H9 (cell line): ENCODE results near the gene ZNF544. TPM values are rescaled to one million over a fixed set of nuclear protein-coding genes. Genes with fewer than 3 reads are reported as not detected.

ENCODE experiments used
- DNase-seq: peaks from one replicate; pipeline ENCODE4 v3.0.0-alpha.2; 2017
- H2AFZ ChIP-seq: one replicate; pipeline ENCODE4 v1.6.1; 2013; ENCODE audit warnings: mild to moderate bottlenecking, low read length, control low read depth, moderate library complexity
- H2AK5ac ChIP-seq: 2 replicates; pipeline ENCODE4 v1.6.1; 2013; ENCODE audit warnings: low read length, control low read depth, mixed read lengths; ENCODE audit not compliant: insufficient read length
- H2BK120ac ChIP-seq: one replicate; pipeline ENCODE4 v1.6.1; 2013; ENCODE audit warnings: low read depth, mild to moderate bottlenecking, low read length, control low read depth, inconsistent platforms; ENCODE audit not compliant: poor library complexity, severe bottlenecking
- H2BK12ac ChIP-seq: 2 replicates; pipeline ENCODE4 v1.6.1; 2013; ENCODE audit warnings: low read length, control low read depth, mixed read lengths, low read depth; ENCODE audit not compliant: insufficient read length
- H2BK15ac ChIP-seq: 2 replicates; pipeline ENCODE4 v1.6.1; 2013; ENCODE audit warnings: low read depth, low read length, control low read depth
- H2BK20ac ChIP-seq: one replicate; pipeline ENCODE4 v1.6.1; 2013; ENCODE audit warnings: low read depth, mild to moderate bottlenecking, low read length, control low read depth, inconsistent platforms; ENCODE audit not compliant: poor library complexity, severe bottlenecking
- H2BK5ac ChIP-seq: 2 replicates; pipeline ENCODE4 v1.6.1; 2013; ENCODE audit warnings: low read length, control low read depth, mixed read lengths; ENCODE audit not compliant: insufficient read length
- H3K14ac ChIP-seq: 2 replicates; pipeline ENCODE4 v1.6.1; 2013; ENCODE audit warnings: low read length, control low read depth; ENCODE audit not compliant: insufficient read depth
- H3K18ac ChIP-seq: 2 replicates; pipeline ENCODE4 v1.6.1; 2013; ENCODE audit warnings: low read depth, mild to moderate bottlenecking, mixed read lengths, low read length, control low read depth; ENCODE audit not compliant: insufficient read length
- H3K23ac ChIP-seq: 2 replicates; pipeline ENCODE4 v1.6.1; 2013; ENCODE audit warnings: low read length, control low read depth, mixed read lengths, low read depth; ENCODE audit not compliant: insufficient read length
- H3K23me2 ChIP-seq: 2 replicates; pipeline ENCODE4 v1.6.1; 2013; ENCODE audit warnings: low read depth, mild to moderate bottlenecking, mixed read lengths, low read length, control low read depth; ENCODE audit not compliant: insufficient read length, poor library complexity, severe bottlenecking
- H3K27ac ChIP-seq: 2 replicates; pipeline ENCODE4 v1.5.1; 2013; ENCODE audit warnings: low read length, control low read depth, mixed read lengths, low read depth; ENCODE audit not compliant: insufficient read length
- H3K27me3 ChIP-seq: 2 replicates; pipeline ENCODE4 v1.6.1; 2013; ENCODE audit warnings: low read length, control low read depth, inconsistent platforms; ENCODE audit not compliant: insufficient read depth
- H3K4ac ChIP-seq: 2 replicates; pipeline ENCODE4 v1.6.1; 2013; ENCODE audit warnings: low read depth, mild to moderate bottlenecking, control low read depth, inconsistent platforms, low read length, moderate library complexity
- H3K4me1 ChIP-seq: 2 replicates; pipeline ENCODE4 v1.6.1; 2013; ENCODE audit warnings: low read length, control low read depth, inconsistent platforms; ENCODE audit not compliant: insufficient read depth
- H3K4me2 ChIP-seq: 2 replicates; pipeline ENCODE4 v1.6.1; 2013; ENCODE audit warnings: low read length, control low read depth, mixed read lengths; ENCODE audit not compliant: insufficient read length, insufficient read depth
- H3K56ac ChIP-seq: 2 replicates; pipeline ENCODE4 v1.6.1; 2013; ENCODE audit warnings: low read depth, mild to moderate bottlenecking, mixed read lengths, low read length, control low read depth; ENCODE audit not compliant: insufficient read length
- H3K79me1 ChIP-seq: 2 replicates; pipeline ENCODE4 v1.6.1; 2013; ENCODE audit warnings: low read depth, mild to moderate bottlenecking, moderate library complexity, low read length, control low read depth, inconsistent platforms; ENCODE audit not compliant: insufficient read depth, poor library complexity, severe bottlenecking
- H3K79me2 ChIP-seq: 2 replicates; pipeline ENCODE4 v1.6.1; 2013; ENCODE audit warnings: low read length, control low read depth, inconsistent platforms; ENCODE audit not compliant: insufficient read depth
- H3K9ac ChIP-seq: 2 replicates; pipeline ENCODE4 v1.6.1; 2013; ENCODE audit warnings: low read length, control low read depth, mixed read lengths; ENCODE audit not compliant: insufficient read length; ENCODE audit errors: extremely low read depth
- H3K9me3 ChIP-seq: one replicate; pipeline ENCODE4 v1.6.1; 2013; ENCODE audit warnings: low read depth, low read length, inconsistent platforms; ENCODE audit not compliant: control insufficient read depth
- H3T11ph ChIP-seq: one replicate; pipeline ENCODE4 v1.6.1; 2013; ENCODE audit warnings: mild to moderate bottlenecking, low read length, control low read depth, inconsistent platforms
- H4K20me1 ChIP-seq: one replicate; pipeline ENCODE4 v1.6.1; 2013; ENCODE audit not compliant: control insufficient read depth, insufficient read length, insufficient read depth
- H4K5ac ChIP-seq: 2 replicates; pipeline ENCODE4 v1.6.1; 2013; ENCODE audit warnings: low read depth, mild to moderate bottlenecking, mixed read lengths, low read length, control low read depth; ENCODE audit not compliant: insufficient read length
- H4K8ac ChIP-seq: replicated peaks from 2 replicates; pipeline ENCODE4 v1.6.1; 2013; ENCODE audit warnings: low read length, control low read depth, mixed read lengths, low read depth; ENCODE audit not compliant: insufficient read length
- H4K91ac ChIP-seq: 2 replicates; pipeline ENCODE4 v1.6.1; 2013; ENCODE audit warnings: low read depth, mild to moderate bottlenecking, moderate library complexity, mixed read lengths, low read length, control low read depth; ENCODE audit not compliant: insufficient read length
- H3K27ac Mint-ChIP-seq, 3 experiments: 2 replicates in 2 of 3; 3 replicates in 1 of 3; pipeline ENCODE4 v1.8.0; 2020 to 2021; ENCODE audit warnings: mixed read lengths in 3 of 3, mild to moderate bottlenecking in 1 of 3, moderate library complexity in 1 of 3
- H3K27me3 Mint-ChIP-seq: 2 replicates; pipeline ENCODE4 v1.8.0; 2021; ENCODE audit warnings: low read depth, mild to moderate bottlenecking, moderate library complexity, mixed read lengths
- H3K36me3 Mint-ChIP-seq, 3 experiments: 2 replicates in 2 of 3; 3 replicates in 1 of 3; pipeline ENCODE4 v1.8.0; 2020 to 2021; ENCODE audit warnings: low read depth in 3 of 3, mixed read lengths in 3 of 3; ENCODE audit not compliant: insufficient read depth in 1 of 3
- H3K4me1 Mint-ChIP-seq, 2 experiments: 2 replicates each; pipeline ENCODE4 v1.8.0; 2020; ENCODE audit warnings: mixed read lengths in 2 of 2
- H3K4me3 Mint-ChIP-seq, 2 experiments: 2 replicates in 1 of 2; 3 replicates in 1 of 2; pipeline ENCODE4 v1.8.0; 2020 to 2021; ENCODE audit warnings: mild to moderate bottlenecking in 2 of 2, mixed read lengths in 2 of 2, moderate library complexity in 1 of 2
- H3K9me3 Mint-ChIP-seq, 2 experiments: 2 replicates in 1 of 2; 3 replicates in 1 of 2; pipeline ENCODE4 v1.8.0; 2020; ENCODE audit warnings: mild to moderate bottlenecking in 2 of 2, mixed read lengths in 2 of 2, moderate library complexity in 1 of 2
- CTCF ChIP-seq: fragments of 200-600 bp; sonication (generic); conservative IDR thresholded peaks from 3 replicates; pipeline ENCODE4 v1.8.0; 2021; ENCODE audit warnings: antibody characterized with exemption, mild to moderate bottlenecking
- WGBS: extraction: QIAGEN DNeasy Blood & Tissue Kit; methylation state at CpG from one replicate; pipeline ENCODE4 v1.1.7; 2013; ENCODE audit warnings: missing lambda C conversion rate, low lambda C conversion rate, mixed read lengths; ENCODE audit not compliant: insufficient read length; ENCODE audit errors: extremely low coverage; 5-methylcytosine and 5-hydroxymethylcytosine counted together
- total RNA-seq: library from RNA; stranded (reverse); gene quantifications from 2 replicates; pipeline ENCODE4 v1.2.1, GENCODE V29; 2021

ZNF544 gene
- total RNA-seq, 1 experiment from 2014 or later: 97.2 TPM

GRCh38 chr19:58218899-58219298 is 9.8 kb upstream of the ZNF544 start:
- Histone ChIP-seq H3K27ac (no peak overlapping the region), H3K14ac (no peak overlapping the region), H3K18ac (no peak overlapping the region), H3T11ph (no peak overlapping the region), H2AFZ (no peak overlapping the region), H3K9ac (no peak overlapping the region), H3K4ac (no peak overlapping the region), H3K79me1 (no peaks in the 10 kb centered on the region), H4K20me1 (no peaks in the 10 kb centered on the region), H3K23ac (no peak overlapping the region), H2AK5ac (no peak overlapping the region), H2BK120ac (no peak overlapping the region), H3K79me2 (no peaks in the 10 kb centered on the region), H2BK20ac (no peak overlapping the region), H3K4me2 (no peak overlapping the region), H4K8ac (no peak overlapping the region), H4K91ac (no peak overlapping the region), H3K56ac (no peak overlapping the region), H3K23me2 (no peaks in the 10 kb centered on the region), H4K5ac (no peak overlapping the region), H2BK12ac (no peak overlapping the region), H3K9me3 (no peaks in the 10 kb centered on the region), H2BK15ac (no peak overlapping the region), H3K4me1 (no peaks in the 10 kb centered on the region; the same call in 1 of the 2 replicates), H2BK5ac (no peak overlapping the region), H3K27me3 (no peaks in the 10 kb centered on the region)
- Mint-ChIP-seq H3K27me3 (peaks cover 7% of the 10 kb centered on the region), H3K36me3 (peaks cover 4 to 9% (median 4%) of the 10 kb centered on the region in 3 experiments), H3K4me1 (no peaks in the 10 kb centered on the region), H3K4me3 (no peak overlapping the region), H3K9me3 (peaks cover 37 to 56% of the 10 kb centered on the region in 2 experiments), H3K27ac (peak overlapping the region in 1 of 3 experiments; percentile 65; a peak in 1 of 7 replicates)
- peak; percentile 73 for DNase-seq
- TF ChIP-seq CTCF: peak; percentile 72
- no CpG with 5 or more reads among the region's 9 CpGs for WGBS
